Activated B cell treated with CpG ODN at 0.5 μM for 24 hours (primary cell): ENCODE data around the gene RHAG. TPM values are rescaled to one million over a fixed set of nuclear protein-coding genes. Genes with fewer than 3 reads are reported as not detected.

ENCODE experiments used
- ATAC-seq: fragments of 200-7000 bp; cut with Tn5 transposase; one replicate; pipeline ENCODE4 v1.10.0; 2021; ENCODE audit warnings: low read depth, mild to moderate bottlenecking, moderate library complexity
- CTCF ChIA-PET: fragments of 350-600 bp; sonication (Branson Sonifier 250); formaldehyde crosslinking; loops from one replicate; lab custom pipeline; 2021; ENCODE audit warnings: antibody characterized with exemption; lab: Charles Lee
- POLR2A ChIA-PET: fragments of 350-600 bp; sonication (Branson Sonifier 250); formaldehyde crosslinking; loops from one replicate; lab custom pipeline; 2021; ENCODE audit warnings: antibody characterized with exemption; lab: Charles Lee
- DNase-seq: peaks from one replicate; pipeline ENCODE4 v3.0.0; 2022
- H3K27ac Mint-ChIP-seq: one replicate; pipeline ENCODE4 v1.8.0; 2020; ENCODE audit warnings: mixed read lengths
- H3K27me3 Mint-ChIP-seq: one replicate; pipeline ENCODE4 v1.8.0; 2021; ENCODE audit warnings: mixed read lengths
- H3K36me3 Mint-ChIP-seq: one replicate; pipeline ENCODE4 v1.8.0; 2021; ENCODE audit warnings: low read depth, mixed read lengths
- H3K4me1 Mint-ChIP-seq: one replicate; pipeline ENCODE4 v1.8.0; 2021; ENCODE audit warnings: mixed read lengths
- H3K4me3 Mint-ChIP-seq: one replicate; pipeline ENCODE4 v1.8.0; 2020; ENCODE audit warnings: mild to moderate bottlenecking, mixed read lengths
- H3K9me3 Mint-ChIP-seq: one replicate; pipeline ENCODE4 v1.8.0; 2020; ENCODE audit warnings: mixed read lengths
- intact Hi-C: fragments of 100-400 bp; cut with micrococcal nuclease; formaldehyde crosslinking; loops from one replicate; pipeline ENCODE4 v1.15.1; 2024
- total RNA-seq: library from RNA; stranded (reverse); gene quantifications from 2 replicates; pipeline ENCODE4 v1.2.3, GENCODE V29; 2022
- TF ChIP-seq, protein P1 (sequence below): fragments of 200-600 bp; IDR thresholded peaks from one replicate; pipeline ENCODE4 v1.8.0; 2022; ENCODE audit warnings: antibody characterized with exemption, mild to moderate bottlenecking

Gene RHAG
- total RNA-seq, 1 donor from 2014 or later, result not detected

DNA sequence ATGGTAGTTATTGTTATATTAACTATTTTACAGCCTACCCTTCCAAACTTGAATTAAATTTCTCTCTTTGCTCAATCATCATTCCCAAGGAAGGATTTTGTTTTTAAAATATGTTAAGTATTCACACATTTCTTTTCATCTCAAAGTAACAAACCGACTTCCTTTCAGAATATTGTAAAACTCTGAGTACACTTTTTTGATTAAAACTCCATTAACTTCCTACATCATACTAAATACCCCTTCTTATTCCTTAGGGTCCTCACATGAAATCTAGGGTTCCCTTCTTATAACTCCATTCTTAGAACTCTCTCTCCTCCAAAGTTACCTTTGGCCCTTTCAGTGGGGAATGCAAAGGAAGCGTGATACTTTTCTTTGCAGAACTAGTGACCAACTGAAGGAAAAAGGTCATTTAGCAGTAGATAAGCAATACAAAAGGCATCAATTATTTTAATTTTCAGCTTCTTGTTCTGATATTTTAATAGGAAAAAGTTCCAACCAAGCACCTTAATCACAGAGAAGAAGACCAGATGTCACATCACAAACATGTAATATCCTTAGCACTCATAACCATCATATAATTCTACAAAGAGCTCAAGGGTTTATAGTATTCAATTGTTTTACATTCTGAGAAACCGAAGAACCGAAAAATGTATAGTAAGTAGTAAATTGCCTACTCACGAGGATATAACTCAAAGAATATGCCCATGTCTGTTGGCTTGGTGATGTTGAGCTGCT lies 494 bp downstream of the RHAG start:
- POLR2A ChIA-PET, result no interaction called here
- Mint-ChIP-seq H3K36me3 (no peaks in the 10 kb centered on the region), H3K27me3 (no peaks in the 10 kb centered on the region), H3K4me3 (no peak overlapping the region), H3K9me3 (no peaks in the 10 kb centered on the region), H3K27ac (no peak overlapping the region), H3K4me1 (no peaks in the 10 kb centered on the region)
- TF ChIP-seq, protein P1, sequence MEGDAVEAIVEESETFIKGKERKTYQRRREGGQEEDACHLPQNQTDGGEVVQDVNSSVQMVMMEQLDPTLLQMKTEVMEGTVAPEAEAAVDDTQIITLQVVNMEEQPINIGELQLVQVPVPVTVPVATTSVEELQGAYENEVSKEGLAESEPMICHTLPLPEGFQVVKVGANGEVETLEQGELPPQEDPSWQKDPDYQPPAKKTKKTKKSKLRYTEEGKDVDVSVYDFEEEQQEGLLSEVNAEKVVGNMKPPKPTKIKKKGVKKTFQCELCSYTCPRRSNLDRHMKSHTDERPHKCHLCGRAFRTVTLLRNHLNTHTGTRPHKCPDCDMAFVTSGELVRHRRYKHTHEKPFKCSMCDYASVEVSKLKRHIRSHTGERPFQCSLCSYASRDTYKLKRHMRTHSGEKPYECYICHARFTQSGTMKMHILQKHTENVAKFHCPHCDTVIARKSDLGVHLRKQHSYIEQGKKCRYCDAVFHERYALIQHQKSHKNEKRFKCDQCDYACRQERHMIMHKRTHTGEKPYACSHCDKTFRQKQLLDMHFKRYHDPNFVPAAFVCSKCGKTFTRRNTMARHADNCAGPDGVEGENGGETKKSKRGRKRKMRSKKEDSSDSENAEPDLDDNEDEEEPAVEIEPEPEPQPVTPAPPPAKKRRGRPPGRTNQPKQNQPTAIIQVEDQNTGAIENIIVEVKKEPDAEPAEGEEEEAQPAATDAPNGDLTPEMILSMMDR, result no peak
- CTCF ChIA-PET, result no interaction called here
- intact Hi-C loops, result no loop called here
- DNase-seq (no peak), ATAC-seq (no peak)

DNA sequence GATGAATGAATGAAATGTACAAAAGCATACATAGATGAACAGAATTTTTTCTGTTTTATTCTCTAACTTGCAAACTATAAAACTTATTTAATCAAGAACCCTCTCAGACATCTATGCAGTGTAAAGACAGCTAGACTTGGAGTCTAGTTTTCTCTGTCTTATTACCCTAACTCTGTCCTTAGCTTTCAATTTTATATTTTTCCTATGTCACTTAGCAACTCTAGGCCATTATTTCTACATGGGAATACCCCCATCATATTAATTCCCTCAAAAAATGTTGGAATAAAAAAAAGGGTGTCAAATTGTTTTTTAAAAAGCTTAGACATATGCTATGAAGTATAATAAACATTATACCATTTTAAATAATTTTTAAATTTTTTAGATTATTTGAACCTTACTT lies 1.2 kb downstream of the RHAG start:
- Mint-ChIP-seq H3K9me3 (no peaks in the 10 kb centered on the region), H3K4me3 (no peak overlapping the region), H3K36me3 (no peaks in the 10 kb centered on the region), H3K27ac (no peak overlapping the region), H3K4me1 (no peaks in the 10 kb centered on the region), H3K27me3 (no peaks in the 10 kb centered on the region)
- TF ChIP-seq, protein P1, result no peak
- POLR2A ChIA-PET, result no interaction called here
- intact Hi-C loops, result no loop called here
- no peak for ATAC-seq
- no peak for DNase-seq
- CTCF ChIA-PET, result no interaction called here

DNA sequence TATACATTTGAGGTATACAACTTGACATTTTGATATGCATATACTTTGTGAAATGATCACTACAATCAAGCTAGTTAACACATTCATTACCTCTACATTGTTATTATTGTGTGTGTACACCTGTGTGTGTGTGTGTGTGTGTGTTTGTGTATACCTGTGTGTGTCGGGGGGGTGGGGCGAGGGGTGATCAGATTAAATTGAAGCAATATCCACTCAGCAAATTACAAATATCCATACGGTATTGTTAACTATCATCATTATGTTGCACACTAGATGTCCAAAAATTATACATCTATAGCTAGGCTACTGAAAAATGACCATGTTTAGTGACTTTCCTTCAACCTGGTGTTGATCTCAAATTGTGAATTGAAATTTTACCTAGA lies 1.8 kb downstream of the RHAG start:
- Mint-ChIP-seq H3K4me1 (no peaks in the 10 kb centered on the region), H3K27me3 (no peaks in the 10 kb centered on the region), H3K9me3 (no peaks in the 10 kb centered on the region), H3K4me3 (no peak overlapping the region), H3K27ac (no peak overlapping the region), H3K36me3 (no peaks in the 10 kb centered on the region)
- ChIA-PET POLR2A (no interaction called here), CTCF (no interaction called here)
- TF ChIP-seq, protein P1, result no peak
- no peak for DNase-seq
- intact Hi-C loops, result no loop called here
- no peak for ATAC-seq

DNA sequence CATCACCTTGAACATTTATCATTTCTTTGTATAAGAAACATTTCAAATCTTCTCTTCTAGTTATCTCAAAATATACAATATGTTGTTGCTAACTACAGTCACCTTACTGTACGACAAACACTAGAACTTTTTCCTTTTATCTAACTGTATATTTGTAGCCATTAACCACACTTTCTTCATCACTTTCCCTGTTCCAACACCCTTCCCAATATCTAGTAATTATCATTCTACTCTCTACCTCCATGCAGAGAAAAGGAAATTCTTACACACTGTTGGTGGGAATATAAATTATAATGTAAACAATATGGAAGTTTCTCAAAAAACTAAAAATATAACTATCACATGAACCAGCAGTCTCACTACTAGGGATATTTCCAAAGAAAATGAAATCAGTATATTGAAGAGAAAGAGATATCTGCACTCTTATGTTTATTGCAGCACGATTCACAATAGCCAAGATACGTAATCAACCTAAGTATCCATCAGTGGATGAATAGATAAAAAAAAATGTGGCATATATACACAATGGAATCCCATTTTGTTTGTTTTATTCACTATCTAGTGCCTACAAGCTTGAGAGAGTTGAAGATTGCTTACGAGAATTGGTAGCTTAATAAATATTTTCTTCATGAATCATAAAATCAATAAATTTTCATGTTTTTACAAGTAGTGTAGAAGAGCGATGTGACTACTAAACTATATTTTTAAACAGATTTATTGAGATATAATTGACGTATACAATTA lies 2.4 kb downstream of the RHAG start:
- Mint-ChIP-seq H3K4me3 (no peak overlapping the region), H3K36me3 (no peaks in the 10 kb centered on the region), H3K9me3 (no peaks in the 10 kb centered on the region), H3K27ac (no peak overlapping the region), H3K27me3 (no peaks in the 10 kb centered on the region), H3K4me1 (no peaks in the 10 kb centered on the region)
- intact Hi-C loops, result no loop called here
- POLR2A ChIA-PET, result no interaction called here
- no peak for DNase-seq
- TF ChIP-seq, protein P1, result no peak
- no peak for ATAC-seq
- CTCF ChIA-PET, result no interaction called here

DNA sequence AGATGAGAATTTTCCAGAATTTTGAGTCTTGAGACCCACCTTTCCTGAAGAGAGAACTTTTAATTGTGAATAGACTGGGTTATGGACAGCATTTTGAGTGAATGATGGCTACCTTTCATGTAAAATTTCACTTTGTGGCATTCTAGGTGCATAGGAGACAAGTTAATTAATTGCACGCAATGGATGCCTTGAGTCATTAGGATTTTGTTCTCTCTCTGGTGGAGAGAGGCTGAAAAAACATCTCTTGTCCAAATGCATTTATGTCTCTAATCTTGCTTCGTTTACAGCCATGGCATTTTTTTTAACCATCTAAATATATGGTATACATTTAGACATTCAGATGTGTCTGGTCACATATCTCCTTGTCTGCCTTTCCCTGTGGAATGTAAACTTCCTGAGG lies 3.1 kb downstream of the RHAG start:
- no peaks in the 10 kb centered on the region for H3K36me3 Mint-ChIP-seq

More for the DNA sequence above, 3.1 kb downstream of the RHAG start:
- H3K27me3 Mint-ChIP-seq, result no peaks in the 10 kb centered on the region
- POLR2A ChIA-PET, result no interaction called here
- intact Hi-C loops, result no loop called here
- DNase-seq (no peak), ATAC-seq (no peak)
- no peak overlapping the region for H3K27ac Mint-ChIP-seq
- H3K9me3 Mint-ChIP-seq, result peaks cover under 1% of the 10 kb centered on the region
- CTCF ChIA-PET, result no interaction called here
- no peak overlapping the region for H3K4me3 Mint-ChIP-seq
- no peaks in the 10 kb centered on the region for H3K4me1 Mint-ChIP-seq
- TF ChIP-seq, protein P1, result no peak
